B cell (primary cell): ENCODE results near the gene METTL24. TPM values are rescaled to one million over a fixed set of nuclear protein-coding genes. Genes with fewer than 3 reads are reported as not detected.
"Not testable (repeated sequence)": the region's sequence is repeated elsewhere in the genome, so short reads cannot be mapped to it uniquely, and the experiment has no call there.

ENCODE experiments used
- ATAC-seq: fragments of 200-7000 bp; cut with Tn5 transposase; one replicate; pipeline ENCODE4 v1.10.0; 2021; ENCODE audit warnings: low read depth, mild to moderate bottlenecking, moderate number of reproducible peaks, moderate library complexity
- CTCF ChIA-PET: fragments of 350-600 bp; sonication (Branson Sonifier 250); formaldehyde crosslinking; loops from one replicate; lab custom pipeline; 2021; ENCODE audit warnings: antibody characterized with exemption, inconsistent platforms; lab: Charles Lee
- POLR2A ChIA-PET: fragments of 350-600 bp; sonication (Branson Sonifier 250); formaldehyde crosslinking; loops from one replicate; lab custom pipeline; 2021; ENCODE audit warnings: antibody characterized with exemption; lab: Charles Lee
- DNase-seq: peaks from one replicate; pipeline ENCODE4 v3.0.0; 2013
- H2AFZ ChIP-seq: 2 replicates; pipeline ENCODE4 v1.6.1; 2012; ENCODE audit warnings: mild to moderate bottlenecking, low read depth, low read length; ENCODE audit not compliant: insufficient read depth, poor library complexity, severe bottlenecking
- H3K27ac ChIP-seq, 2 donors: 1 replicate in 1 of 2; 2 replicates in 1 of 2; pipeline ENCODE4 v1.5.1; 2012 to 2013; ENCODE audit warnings: low read length in 2 of 2, mild to moderate bottlenecking in 2 of 2, moderate library complexity in 1 of 2
- H3K27me3 ChIP-seq, 4 experiments: fragments of 200-600 bp in 1 of 4; sonication (generic) in 1 of 4; replicated peaks in 1 of 4; 1 replicate in 2 of 4; 2 replicates in 2 of 4; pipeline versions ENCODE4 v1.6.1 to v1.7.0; 2013 to 2016; ENCODE audit warnings: low read length in 3 of 4, mild to moderate bottlenecking in 2 of 4, mixed read lengths in 1 of 4, moderate library complexity in 1 of 4; ENCODE audit not compliant: insufficient read depth in 4 of 4, control insufficient read depth in 3 of 4; ENCODE audit errors: control extremely low read depth in 1 of 4
- H3K36me3 ChIP-seq, 2 experiments: replicated peaks in 1 of 2; 1 replicate in 1 of 2; 2 replicates in 1 of 2; pipeline versions ENCODE4 v1.6.1 to v1.7.1; 2013; ENCODE audit warnings: low read length in 1 of 2; ENCODE audit not compliant: insufficient read depth in 2 of 2, control insufficient read depth in 1 of 2; ENCODE audit errors: control extremely low read depth in 1 of 2, extremely low read depth in 1 of 2
- H3K4me1 ChIP-seq, 2 donors: fragments of 200-600 bp in 1 of 2; sonication (generic) in 1 of 2; 1 replicate in 1 of 2; 2 replicates in 1 of 2; pipeline versions ENCODE4 v1.5.1 to v1.6.1; 2013 to 2017; ENCODE audit warnings: low read length in 2 of 2; ENCODE audit not compliant: control insufficient read depth in 2 of 2, insufficient read depth in 2 of 2
- H3K4me2 ChIP-seq: replicated peaks from 2 replicates; pipeline ENCODE3; 2012; ENCODE audit warnings: mild to moderate bottlenecking, low read depth, low read length; ENCODE audit not compliant: poor library complexity, severe bottlenecking
- H3K4me3 ChIP-seq, 5 experiments: fragments of 200-600 bp in 1 of 5; sonication (generic) in 1 of 5; 1 replicate in 3 of 5; 2 replicates in 2 of 5; pipeline versions ENCODE4 v1.5.1 to v1.7.0; 2011 to 2016; ENCODE audit warnings: low read length in 4 of 5, mild to moderate bottlenecking in 4 of 5, low read depth in 2 of 5, control low read depth in 1 of 5, moderate library complexity in 1 of 5; ENCODE audit not compliant: insufficient read depth in 1 of 5; ENCODE audit errors: control extremely low read depth in 1 of 5, extremely low read depth in 1 of 5
- H3K79me2 ChIP-seq: fragments of 200-600 bp; sonication (generic); one replicate; pipeline ENCODE4 v1.6.0; 2016; ENCODE audit warnings: low read length; ENCODE audit not compliant: control insufficient read depth, insufficient read depth
- H3K9ac ChIP-seq: fragments of 200-600 bp; sonication (generic); 2 replicates; pipeline ENCODE4 v1.6.1; 2017; ENCODE audit warnings: mild to moderate bottlenecking, low read length, moderate library complexity
- H3K9me3 ChIP-seq, 3 donors: one replicate each; pipeline versions ENCODE4 v1.6.1 to v1.7.1; 2013; ENCODE audit warnings: low read length in 2 of 3; ENCODE audit not compliant: control insufficient read depth in 2 of 3, insufficient read depth in 1 of 3; ENCODE audit errors: control extremely low read depth in 1 of 3
- H4K20me1 ChIP-seq: 2 replicates; pipeline ENCODE4 v1.6.0; 2012; ENCODE audit warnings: mild to moderate bottlenecking, low read length; ENCODE audit not compliant: insufficient read depth, control insufficient read depth, poor library complexity, severe bottlenecking
- H3K27ac Mint-ChIP-seq: one replicate; pipeline ENCODE4 v1.8.0; 2021; ENCODE audit warnings: mixed read lengths
- H3K27me3 Mint-ChIP-seq: one replicate; pipeline ENCODE4 v1.8.0; 2021; ENCODE audit warnings: mixed read lengths
- H3K4me1 Mint-ChIP-seq: one replicate; pipeline ENCODE4 v1.8.0; 2021; ENCODE audit warnings: mixed read lengths
- H3K4me3 Mint-ChIP-seq: one replicate; pipeline ENCODE4 v1.8.0; 2021; ENCODE audit warnings: mixed read lengths
- H3K9me3 Mint-ChIP-seq: one replicate; pipeline ENCODE4 v1.8.0; 2022; ENCODE audit warnings: mixed read lengths; ENCODE audit not compliant: insufficient read depth
- CTCF ChIP-seq: fragments of 200-600 bp; IDR thresholded peaks from one replicate; pipeline ENCODE4 v1.8.0; 2022; ENCODE audit warnings: antibody characterized with exemption, mild to moderate bottlenecking
- EZH2 ChIP-seq: IDR thresholded peaks from 2 replicates; pipeline ENCODE4 v1.6.1; 2012; ENCODE audit warnings: borderline replicate concordance, low read depth, mild to moderate bottlenecking, moderate library complexity, low read length; ENCODE audit not compliant: insufficient read depth, poor library complexity, severe bottlenecking
- WGBS: methylation state at CpG from one replicate; pipeline ENCODE4 v1.1.5; 2013; ENCODE audit warnings: missing lambda C conversion rate; ENCODE audit not compliant: insufficient coverage; 5-methylcytosine and 5-hydroxymethylcytosine counted together
- intact Hi-C: fragments of 100-400 bp; cut with micrococcal nuclease; formaldehyde crosslinking; loops from one replicate; pipeline ENCODE4 v1.10.0; 2022
- polyA plus RNA-seq: library from polyadenylated mRNA; depleted of rRNA; stranded (reverse); fragments of >200 nt; gene quantifications from 2 replicates; pipeline ENCODE4 v1.2.3, GENCODE V29; 2012
- total RNA-seq, 2 donors: library from RNA; stranded (reverse); fragments of 120-200 nt in 1 of 2; gene quantifications; 1 replicate in 1 of 2; 2 replicates in 1 of 2; pipeline versions ENCODE4 v1.2.3 to v1.2.4, GENCODE V29; 2013 to 2022

The METTL24 gene
- total and polyA plus RNA-seq, 2 donors (not counting 1 experiment from before 2014, with no cell fraction given): not detected

- no CpG with 5 or more reads among the region's 1 CpG for WGBS
These were observed 118.4 kb downstream of the METTL24 start for GRCh38 chr6:110239526-110240274.

GRCh38 chr6:110236007-110236406 is 122.1 kb downstream of the METTL24 start:
- peaks cover 12% of the 10 kb centered on the region for H3K4me1 Mint-ChIP-seq
- H3K36me3 ChIP-seq, H3K9me3 Mint-ChIP-seq, H4K20me1 ChIP-seq, H3K4me2 ChIP-seq, H3K9me3 ChIP-seq, H3K4me3 Mint-ChIP-seq, H3K27ac ChIP-seq, H3K4me3 ChIP-seq, H3K4me1 ChIP-seq, POLR2A ChIA-PET, H3K79me2 ChIP-seq, H3K9ac ChIP-seq, H3K27me3 Mint-ChIP-seq, intact Hi-C loops, H3K27ac Mint-ChIP-seq, H3K27me3 ChIP-seq, DNase-seq, ATAC-seq, CTCF ChIA-PET, H2AFZ ChIP-seq: not testable (repeated sequence)
- no CpG with 5 or more reads among the region's 1 CpG for WGBS

More at GRCh38 chr6:110239526-110240274, 118.4 kb downstream of the METTL24 start:
- intact Hi-C loops: no loop called here
- no peak overlapping the region for H3K9ac ChIP-seq
- ATAC-seq (no peak), DNase-seq (no peak)
- no peak overlapping the region for H2AFZ ChIP-seq
- Mint-ChIP-seq H3K27ac (no peak overlapping the region), H3K4me3 (no peak overlapping the region), H3K4me1 (peaks cover 3% of the 10 kb centered on the region), H3K27me3 (no peaks in the 10 kb centered on the region), H3K9me3 (no peaks in the 10 kb centered on the region)
- no peak overlapping the region for H3K4me3 ChIP-seq
- no peak overlapping the region for H3K4me2 ChIP-seq
- H3K4me1 ChIP-seq: no peaks in the 10 kb centered on the region
- no peaks in the 10 kb centered on the region for H3K27me3 ChIP-seq
- H3K79me2 ChIP-seq: no peaks in the 10 kb centered on the region
- ChIA-PET CTCF (no interaction called here), POLR2A (no interaction called here)
- peaks cover 3% of the 10 kb centered on the region in 2 experiments for H3K36me3 ChIP-seq
- TF ChIP-seq CTCF: no peak
- TF ChIP-seq EZH2: no peak
- no peak overlapping the region for H3K27ac ChIP-seq
- H4K20me1 ChIP-seq: no peaks in the 10 kb centered on the region
- H3K9me3 ChIP-seq: no peaks in the 10 kb centered on the region
